Measurements from ENCODE around the gene MPRIP. TPM values are rescaled to one million over a fixed set of nuclear protein-coding genes. Genes with fewer than 3 reads are reported as not detected.

MPRIP gene
- total RNA-seq, 1 donor from 2014 or later = 224 TPM

DNA sequence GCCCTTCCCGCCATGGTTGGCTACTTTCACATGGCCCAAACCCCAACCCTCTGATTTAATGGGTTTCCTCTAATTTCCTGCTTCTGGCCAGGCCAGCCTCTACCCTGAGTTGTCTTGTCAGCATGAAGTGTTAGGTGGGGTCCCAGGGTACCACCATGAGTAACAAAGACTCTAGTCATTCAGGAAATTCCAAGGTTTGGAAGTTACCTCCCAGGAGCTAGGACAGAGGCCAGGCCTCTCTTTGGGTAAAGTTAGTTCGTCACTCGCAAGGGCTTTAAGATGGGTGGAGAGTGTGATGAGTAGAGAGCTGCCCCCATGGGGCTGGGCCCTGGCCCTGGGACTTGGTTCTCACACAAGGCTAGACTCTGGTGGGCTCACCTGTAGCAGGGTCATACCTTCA is 109.3 kb downstream of the MPRIP start:
- H3K4me3 Mint-ChIP-seq = no peak overlapping the region
- DNase-seq (ENCODE audit: low spot score in 2 of 2, unreplicated experiment in 2 of 2) = no peak
- peaks cover 46% of the 10 kb centered on the region for H3K36me3 Mint-ChIP-seq
- no peaks in the 10 kb centered on the region for H3K27me3 Mint-ChIP-seq (ENCODE audit: low read depth)
- no peaks in the 10 kb centered on the region for H3K4me1 Mint-ChIP-seq
- no peaks in the 10 kb centered on the region for H3K9me3 Mint-ChIP-seq
- TF ChIP-seq, protein P1, sequence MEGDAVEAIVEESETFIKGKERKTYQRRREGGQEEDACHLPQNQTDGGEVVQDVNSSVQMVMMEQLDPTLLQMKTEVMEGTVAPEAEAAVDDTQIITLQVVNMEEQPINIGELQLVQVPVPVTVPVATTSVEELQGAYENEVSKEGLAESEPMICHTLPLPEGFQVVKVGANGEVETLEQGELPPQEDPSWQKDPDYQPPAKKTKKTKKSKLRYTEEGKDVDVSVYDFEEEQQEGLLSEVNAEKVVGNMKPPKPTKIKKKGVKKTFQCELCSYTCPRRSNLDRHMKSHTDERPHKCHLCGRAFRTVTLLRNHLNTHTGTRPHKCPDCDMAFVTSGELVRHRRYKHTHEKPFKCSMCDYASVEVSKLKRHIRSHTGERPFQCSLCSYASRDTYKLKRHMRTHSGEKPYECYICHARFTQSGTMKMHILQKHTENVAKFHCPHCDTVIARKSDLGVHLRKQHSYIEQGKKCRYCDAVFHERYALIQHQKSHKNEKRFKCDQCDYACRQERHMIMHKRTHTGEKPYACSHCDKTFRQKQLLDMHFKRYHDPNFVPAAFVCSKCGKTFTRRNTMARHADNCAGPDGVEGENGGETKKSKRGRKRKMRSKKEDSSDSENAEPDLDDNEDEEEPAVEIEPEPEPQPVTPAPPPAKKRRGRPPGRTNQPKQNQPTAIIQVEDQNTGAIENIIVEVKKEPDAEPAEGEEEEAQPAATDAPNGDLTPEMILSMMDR (IDR thresholded peaks at IDR 0.05; ENCODE audit: unreplicated experiment) = no peak
- H3K27ac Mint-ChIP-seq = no peak overlapping the region

DNA sequence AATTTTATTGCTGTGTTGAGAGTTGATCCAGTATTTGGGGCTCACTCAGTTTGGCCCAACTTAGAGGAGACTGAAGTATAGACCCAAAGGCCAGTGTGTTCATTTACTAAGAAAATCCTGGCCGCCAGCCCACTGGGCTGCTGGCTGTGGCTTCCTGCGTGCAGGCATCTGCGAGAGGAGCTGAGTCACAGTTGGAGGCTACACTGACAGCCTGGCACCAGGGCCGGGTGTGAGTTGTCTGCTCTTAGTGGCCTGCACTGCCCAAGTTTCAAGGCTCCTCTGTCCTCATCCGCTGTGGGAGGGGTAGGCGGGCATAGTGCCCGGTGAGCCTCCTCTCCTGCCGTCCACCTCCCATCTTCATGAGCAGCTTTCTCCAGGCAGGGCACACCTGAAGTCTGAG is 109.7 kb downstream of the MPRIP start:
- Mint-ChIP-seq H3K4me3 (no peak overlapping the region), H3K36me3 (peaks cover 42% of the 10 kb centered on the region), H3K27ac (no peak overlapping the region), H3K4me1 (no peaks in the 10 kb centered on the region), H3K27me3 (ENCODE audit: low read depth) (no peaks in the 10 kb centered on the region), H3K9me3 (no peaks in the 10 kb centered on the region)
- TF ChIP-seq, protein P1 (IDR thresholded peaks at IDR 0.05; ENCODE audit: unreplicated experiment) = no peak
- no peak for DNase-seq (ENCODE audit: low spot score in 2 of 2, unreplicated experiment in 2 of 2)

DNA sequence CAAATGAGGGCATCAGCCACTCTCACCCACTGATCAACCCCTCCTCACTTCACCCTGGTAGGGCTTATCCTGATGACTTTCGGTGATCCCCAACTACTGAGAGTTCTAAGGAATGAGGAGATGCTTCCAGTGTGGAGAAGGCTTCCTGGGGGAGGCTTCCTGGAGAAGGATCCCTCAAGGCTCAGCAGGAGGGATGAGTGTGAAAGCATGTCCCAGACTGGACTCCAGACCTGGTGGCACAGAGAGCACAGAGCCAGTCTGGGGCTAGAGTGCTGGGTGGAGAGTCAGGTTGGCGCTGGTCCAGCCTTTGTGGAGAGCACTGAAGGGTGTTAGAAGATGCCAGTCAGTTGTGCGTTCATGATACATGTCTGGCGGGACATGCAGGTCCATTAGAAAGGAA is 110.1 kb downstream of the MPRIP start:
- H3K27me3 Mint-ChIP-seq (ENCODE audit: low read depth) = no peaks in the 10 kb centered on the region
- H3K9me3 Mint-ChIP-seq = no peaks in the 10 kb centered on the region
- TF ChIP-seq, protein P1 (IDR thresholded peaks at IDR 0.05; ENCODE audit: unreplicated experiment) = no peak
- H3K36me3 Mint-ChIP-seq = peaks cover 40% of the 10 kb centered on the region
- no peaks in the 10 kb centered on the region for H3K4me1 Mint-ChIP-seq
- no peak for DNase-seq (ENCODE audit: low spot score in 2 of 2, unreplicated experiment in 2 of 2)
- no peak overlapping the region for H3K4me3 Mint-ChIP-seq
- H3K27ac Mint-ChIP-seq = no peak overlapping the region

DNA sequence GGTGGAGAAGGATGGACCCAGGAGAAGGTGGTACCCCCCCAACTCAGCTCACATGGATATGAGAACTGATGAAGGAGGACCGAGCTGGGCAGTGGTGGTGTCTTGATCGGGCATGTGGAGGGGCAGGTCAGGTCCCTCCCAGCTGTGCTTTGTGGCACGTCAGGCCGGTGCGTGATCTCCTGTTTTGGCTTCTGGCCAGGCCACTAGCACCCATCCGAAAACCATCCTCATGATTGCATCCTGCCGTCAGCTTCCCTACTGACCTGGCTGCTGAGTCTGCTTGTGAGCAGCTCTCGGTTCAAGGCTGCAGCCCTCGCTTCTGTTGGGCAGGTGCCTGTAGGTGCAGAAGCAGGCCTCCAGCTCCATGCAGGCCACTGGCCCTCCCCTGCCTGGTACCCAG is 110.8 kb downstream of the MPRIP start:
- Mint-ChIP-seq H3K4me1 (no peaks in the 10 kb centered on the region), H3K36me3 (peaks cover 34% of the 10 kb centered on the region), H3K9me3 (no peaks in the 10 kb centered on the region), H3K27ac (no peak overlapping the region), H3K27me3 (ENCODE audit: low read depth) (no peaks in the 10 kb centered on the region), H3K4me3 (no peak overlapping the region)
- no peak for DNase-seq (ENCODE audit: low spot score in 2 of 2, unreplicated experiment in 2 of 2)
- TF ChIP-seq, protein P1 (IDR thresholded peaks at IDR 0.05; ENCODE audit: unreplicated experiment) = no peak

DNA sequence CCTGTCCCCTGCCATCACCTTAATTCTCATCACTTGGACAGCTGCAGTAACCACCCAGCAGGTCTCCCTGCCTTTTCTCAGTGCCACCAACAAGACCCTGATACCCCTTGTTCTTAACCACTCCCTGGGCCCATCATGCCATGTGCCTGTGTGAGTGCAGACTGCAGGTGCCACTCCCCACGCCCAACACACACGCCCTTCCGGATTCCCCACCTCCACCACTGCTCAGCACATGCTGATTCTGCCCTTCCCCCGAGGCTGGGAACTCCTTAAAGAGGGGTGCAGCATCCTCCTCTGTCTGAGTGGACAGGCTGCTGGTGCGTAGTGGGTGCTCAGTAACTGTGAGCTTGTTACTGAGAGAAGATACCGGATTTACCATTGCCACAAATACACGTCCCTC is 111.5 kb downstream of the MPRIP start:
- H3K9me3 Mint-ChIP-seq = no peaks in the 10 kb centered on the region
- TF ChIP-seq, protein P1 (IDR thresholded peaks at IDR 0.05; ENCODE audit: unreplicated experiment) = no peak
- no peak overlapping the region for H3K27ac Mint-ChIP-seq
- no peaks in the 10 kb centered on the region for H3K27me3 Mint-ChIP-seq (ENCODE audit: low read depth)
- H3K4me1 Mint-ChIP-seq = no peaks in the 10 kb centered on the region
- peaks cover 34% of the 10 kb centered on the region for H3K36me3 Mint-ChIP-seq
- no peak for DNase-seq (ENCODE audit: low spot score in 2 of 2, unreplicated experiment in 2 of 2)
- H3K4me3 Mint-ChIP-seq = no peak overlapping the region

DNA sequence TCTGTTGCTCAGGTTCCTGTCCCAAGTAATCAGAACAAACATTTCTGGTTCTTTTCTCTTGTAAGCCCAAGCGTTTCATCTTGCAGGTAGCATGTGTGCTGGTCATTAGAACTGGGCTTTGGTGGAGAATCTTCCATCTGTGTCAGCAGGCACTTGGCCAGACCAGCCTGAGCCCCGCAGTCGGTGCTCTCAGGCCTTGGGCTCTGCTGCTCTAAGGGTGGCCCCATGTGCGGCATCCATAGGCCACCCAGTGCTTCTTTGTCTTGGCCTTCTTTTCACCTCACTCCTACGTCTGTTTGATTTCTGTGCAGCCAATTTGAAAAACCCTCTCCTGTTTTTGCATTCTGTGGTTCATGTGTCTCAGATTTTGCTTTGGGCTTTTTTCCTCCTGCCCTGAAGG is 112.3 kb downstream of the MPRIP start:
- Mint-ChIP-seq H3K27me3 (ENCODE audit: low read depth) (no peaks in the 10 kb centered on the region), H3K4me1 (no peaks in the 10 kb centered on the region), H3K4me3 (no peak overlapping the region), H3K27ac (no peak overlapping the region), H3K36me3 (peaks cover 37% of the 10 kb centered on the region), H3K9me3 (no peaks in the 10 kb centered on the region)
- DNase-seq (ENCODE audit: low spot score in 2 of 2, unreplicated experiment in 2 of 2) = no peak
- TF ChIP-seq, protein P1 (IDR thresholded peaks at IDR 0.05; ENCODE audit: unreplicated experiment) = no peak

Measured in mesothelial cell of epicardium (in vitro differentiated cells).